HL-60 (cell line): ENCODE data around the gene GSTM1.

Experiments used
- CTCF ChIP-seq: IDR thresholded peaks from one replicate; pipeline ENCODE4 v1.5.1; 2011; ENCODE audit warnings: low read length, control low read depth, inconsistent platforms; ENCODE audit not compliant: insufficient read depth
- GABPA ChIP-seq: IDR thresholded peaks from 2 replicates; pipeline ENCODE4 v1.6.1; 2012; ENCODE audit warnings: low read depth
- POLR2AphosphoS5 ChIP-seq: IDR thresholded peaks from 2 replicates; pipeline ENCODE4 v1.6.1; 2012; ENCODE audit warnings: low read depth
- REST ChIP-seq: IDR thresholded peaks from 2 replicates; pipeline ENCODE4 v1.6.1; 2012; ENCODE audit warnings: low read depth; ENCODE audit not compliant: insufficient replicate concordance

GRCh38 chr1:109659145-109659544 lies 28.5 kb upstream of the GSTM1 start:
- TF ChIP-seq CTCF (no peak), POLR2AphosphoS5 (no peak), REST (no peak), GABPA (no peak)
